ENCODE measurements around the gene NAV1. TPM values are rescaled to one million over a fixed set of nuclear protein-coding genes. Genes with fewer than 3 reads are reported as not detected.

NAV1 gene
- total RNA-seq, 2 experiments from 2014 or later, result 2.8 to 4.3 TPM

DNA sequence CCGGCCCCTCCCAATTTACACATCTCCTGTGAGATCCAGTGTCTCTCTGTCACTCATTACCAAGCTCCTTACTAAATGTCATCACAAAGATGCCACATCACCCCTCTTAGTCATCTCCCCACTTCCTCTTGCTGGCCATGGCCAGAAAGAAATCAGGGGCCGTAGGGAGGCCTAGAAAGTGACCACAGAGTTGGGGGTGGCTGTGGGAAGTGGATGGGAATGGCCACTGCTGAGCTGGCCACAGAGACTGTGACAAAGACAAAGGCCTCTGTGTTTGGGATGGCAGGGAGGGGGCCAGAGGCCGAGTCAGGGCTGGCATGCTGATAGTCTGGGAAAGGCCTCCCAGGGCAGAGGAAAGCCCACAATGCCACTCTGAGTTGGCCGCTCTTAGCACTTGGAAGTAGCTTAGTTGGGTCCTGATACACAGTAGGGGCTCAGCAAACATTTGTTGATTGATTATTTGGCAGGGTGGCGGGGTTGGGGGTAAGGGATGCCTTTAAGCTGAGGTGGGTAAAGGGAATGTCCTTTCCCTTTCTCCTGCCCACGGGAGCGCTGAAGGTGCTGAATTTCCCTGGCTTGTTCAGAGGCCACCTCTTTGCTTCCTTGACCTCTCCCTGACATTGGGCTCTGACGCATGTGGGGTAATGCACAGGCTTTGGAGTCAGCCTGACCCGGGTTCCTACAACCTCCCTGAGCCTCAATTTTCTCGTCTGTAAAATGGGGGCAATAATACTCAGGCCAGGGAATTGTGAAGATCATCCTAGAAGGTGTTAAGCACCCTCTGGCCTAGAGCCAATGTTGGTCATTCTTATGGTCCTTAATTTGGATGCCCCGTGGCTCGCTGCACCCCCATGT lies 13.2 kb downstream of the NAV1 start:
- DNase-seq, result peak in 2 of 14 experiments; percentile 53 to 72
- intact Hi-C loops (cut with DNase I, micrococcal nuclease), result no loop called here

DNA sequence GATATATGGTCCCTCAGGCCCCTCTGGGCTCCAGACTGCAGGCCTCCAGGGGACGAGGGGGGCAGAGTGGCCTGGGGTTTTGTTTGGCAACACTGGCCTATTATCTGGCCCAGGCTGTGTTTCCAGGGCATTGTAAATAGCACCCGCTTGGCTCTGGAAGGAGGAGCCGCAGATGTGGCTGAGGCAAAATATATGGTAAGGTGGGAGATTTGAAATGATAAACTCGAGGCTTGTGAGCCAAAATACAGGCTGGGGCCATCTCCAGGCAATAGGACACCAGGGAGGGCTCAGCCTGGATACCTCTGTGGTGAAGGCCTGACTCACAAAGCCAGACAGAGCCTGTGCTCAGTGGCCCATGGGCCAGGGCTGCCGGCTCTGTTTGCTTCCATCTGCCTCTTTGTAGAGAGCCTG lies 14.0 kb downstream of the NAV1 start:
- intact Hi-C loops (cut with DNase I, micrococcal nuclease), result no loop called here
- Mint-ChIP-seq H3K4me3 (no peak overlapping the region), H3K4me1 (ENCODE audit: low read depth) (no peaks in the 10 kb centered on the region), H3K27ac (no peak overlapping the region), H3K36me3 (ENCODE audit: low read depth) (no peaks in the 10 kb centered on the region), H3K27me3 (no peaks in the 10 kb centered on the region), H3K9me3 (no peaks in the 10 kb centered on the region)
- CTCF ChIA-PET, result no interaction called here
- Histone ChIP-seq H3K4me1 (ENCODE audit: insufficient read depth, low read length) (no peaks in the 10 kb centered on the region), H3K4me3 (ENCODE audit: low read length) (no peak overlapping the region), H3K27me3 (ENCODE audit: control insufficient read depth in 1 of 2, insufficient read depth in 2 of 2, low read length in 2 of 2) (no peaks in the 10 kb centered on the region), H3K36me3 (ENCODE audit: insufficient read depth, low read length) (no peaks in the 10 kb centered on the region), H3K27ac (ENCODE audit: low read depth in 1 of 2, low read length in 2 of 2) (no peak overlapping the region), H3K9me3 (ENCODE audit: control insufficient read depth in 1 of 2, insufficient read depth in 1 of 2, low read length in 2 of 2) (no peaks in the 10 kb centered on the region)
- POLR2A ChIA-PET, result no interaction called here
- ATAC-seq (ENCODE audit: poor library complexity), result no peak
- no peak for TF ChIP-seq CTCF (IDR thresholded peaks at IDR 0.05)
- DNase-seq, result no peak

More for the DNA sequence above, 13.2 kb downstream of the NAV1 start:
- Mint-ChIP-seq H3K27ac (no peak overlapping the region), H3K4me1 (ENCODE audit: low read depth) (no peaks in the 10 kb centered on the region), H3K36me3 (ENCODE audit: low read depth) (no peaks in the 10 kb centered on the region), H3K4me3 (no peak overlapping the region), H3K9me3 (no peaks in the 10 kb centered on the region), H3K27me3 (no peaks in the 10 kb centered on the region)
- no peak for TF ChIP-seq CTCF (IDR thresholded peaks at IDR 0.05)
- Histone ChIP-seq H3K4me1 (ENCODE audit: insufficient read depth, low read length) (no peaks in the 10 kb centered on the region), H3K27me3 (ENCODE audit: control insufficient read depth in 1 of 2, insufficient read depth in 2 of 2, low read length in 2 of 2) (no peaks in the 10 kb centered on the region), H3K27ac (ENCODE audit: low read depth in 1 of 2, low read length in 2 of 2) (no peak overlapping the region), H3K36me3 (ENCODE audit: insufficient read depth, low read length) (no peaks in the 10 kb centered on the region), H3K9me3 (ENCODE audit: control insufficient read depth in 1 of 2, insufficient read depth in 1 of 2, low read length in 2 of 2) (no peaks in the 10 kb centered on the region), H3K4me3 (ENCODE audit: low read length) (no peak overlapping the region)
- POLR2A ChIA-PET, result no interaction called here
- no peak for ATAC-seq (ENCODE audit: poor library complexity)
- CTCF ChIA-PET, result no interaction called here

DNA sequence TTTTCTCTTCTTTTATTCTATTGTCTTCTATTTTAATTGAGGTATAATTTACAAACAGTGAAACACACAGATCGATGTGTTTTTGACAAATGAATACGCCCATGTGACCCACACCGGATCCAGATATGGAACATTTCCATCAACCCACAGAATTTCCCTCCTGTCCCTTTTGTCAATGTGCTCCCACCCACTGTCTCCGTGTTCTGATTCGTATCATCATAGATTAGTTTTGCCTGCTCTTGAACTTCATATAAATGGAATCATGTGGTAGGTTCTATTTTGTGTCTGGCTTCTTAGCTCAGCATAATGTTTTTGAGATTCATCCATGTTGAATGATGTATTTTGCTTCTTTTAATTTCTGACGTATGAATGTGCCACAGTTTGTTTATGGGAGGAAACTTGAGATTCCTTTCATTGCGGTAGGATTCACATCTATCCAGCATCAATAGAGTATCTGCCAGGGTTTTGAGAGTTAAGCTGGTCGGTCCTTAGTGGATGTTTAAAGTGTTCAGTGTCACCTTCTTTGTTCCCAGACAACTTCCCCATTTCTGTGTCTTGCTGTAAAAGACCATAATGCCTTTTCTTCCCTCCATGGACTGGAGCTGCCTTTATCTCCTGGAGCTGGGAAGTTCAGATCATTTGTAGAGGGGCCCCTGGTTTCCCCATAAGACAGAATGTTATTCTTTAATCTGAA lies 14.7 kb downstream of the NAV1 start:
- Histone ChIP-seq H3K27ac (ENCODE audit: low read depth in 1 of 2, low read length in 2 of 2) (no peak overlapping the region), H3K36me3 (ENCODE audit: insufficient read depth, low read length) (no peaks in the 10 kb centered on the region), H3K27me3 (ENCODE audit: control insufficient read depth in 1 of 2, insufficient read depth in 2 of 2, low read length in 2 of 2) (no peaks in the 10 kb centered on the region), H3K4me1 (ENCODE audit: insufficient read depth, low read length) (no peaks in the 10 kb centered on the region), H3K9me3 (ENCODE audit: control insufficient read depth in 1 of 2, insufficient read depth in 1 of 2, low read length in 2 of 2) (no peaks in the 10 kb centered on the region), H3K4me3 (ENCODE audit: low read length) (no peak overlapping the region)
- DNase-seq (no peak), ATAC-seq (ENCODE audit: poor library complexity) (no peak)
- CTCF ChIA-PET, result no interaction called here
- POLR2A ChIA-PET, result no interaction called here
- intact Hi-C loops (cut with DNase I, micrococcal nuclease), result no loop called here
- H3K9me3 Mint-ChIP-seq, result no peaks in the 10 kb centered on the region
- H3K27ac Mint-ChIP-seq, result no peak overlapping the region
- no peaks in the 10 kb centered on the region for H3K27me3 Mint-ChIP-seq
- H3K4me1 Mint-ChIP-seq (ENCODE audit: low read depth), result no peaks in the 10 kb centered on the region
- no peak for TF ChIP-seq CTCF (IDR thresholded peaks at IDR 0.05)
- H3K4me3 Mint-ChIP-seq, result no peak overlapping the region
- H3K36me3 Mint-ChIP-seq (ENCODE audit: low read depth), result no peaks in the 10 kb centered on the region
